Rectal smooth muscle tissue (tissue), 1 donor: ENCODE data around the gene KCNIP1.

Experiments
- H3K27ac ChIP-seq: one replicate; pipeline ENCODE4 v1.7.0; 2013; ENCODE audit warnings: low read depth, low read length, inconsistent platforms
- H3K27me3 ChIP-seq: one replicate; pipeline ENCODE4 v1.7.0; 2013; ENCODE audit warnings: low read length; ENCODE audit not compliant: control insufficient read depth, insufficient read depth
- H3K36me3 ChIP-seq: one replicate; pipeline ENCODE4 v1.7.0; 2013; ENCODE audit warnings: low read length; ENCODE audit not compliant: control insufficient read depth, insufficient read depth
- H3K4me1 ChIP-seq: one replicate; pipeline ENCODE4 v1.7.0; 2013; ENCODE audit warnings: low read length; ENCODE audit not compliant: control insufficient read depth, insufficient read depth
- H3K4me3 ChIP-seq: one replicate; pipeline ENCODE4 v1.7.0; 2013; ENCODE audit warnings: low read length
- H3K9ac ChIP-seq: one replicate; pipeline ENCODE4 v1.7.0; 2013; ENCODE audit warnings: low read length

KCNIP1 gene

DNA sequence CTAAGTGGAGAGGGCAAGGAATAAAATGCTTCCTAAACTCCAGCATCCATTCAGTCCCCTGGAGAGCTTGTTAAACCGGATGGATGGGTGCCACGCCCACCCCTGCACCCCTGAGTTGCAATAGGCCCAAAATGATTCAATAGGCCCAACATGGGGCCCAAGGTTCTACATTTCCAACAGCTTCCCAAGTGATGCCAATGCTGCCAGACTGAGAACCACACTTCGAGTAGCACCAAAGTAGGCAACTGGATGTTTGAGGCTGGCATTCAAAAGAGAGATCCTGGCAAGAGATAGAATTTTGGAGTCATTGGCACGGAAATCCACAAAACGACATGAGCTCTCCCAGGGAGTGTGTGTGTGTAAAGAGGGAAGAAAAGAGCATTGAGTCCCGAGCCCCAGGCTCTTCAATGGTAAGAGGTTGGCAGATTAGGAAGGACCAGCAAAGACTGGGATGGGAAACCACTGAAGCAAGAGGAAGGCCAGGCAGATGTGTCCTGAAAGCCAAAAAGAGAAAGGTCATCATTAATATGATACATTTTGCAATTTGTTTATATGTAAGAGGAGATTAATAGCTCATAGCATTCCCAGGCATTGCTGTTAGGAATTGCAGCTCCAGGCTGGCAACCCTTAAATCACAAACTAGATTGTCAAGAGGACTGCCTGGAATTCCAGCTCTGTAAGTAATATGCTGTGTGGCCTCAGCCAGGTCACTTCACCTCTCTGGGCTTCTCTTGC is 130.6 kb downstream of the KCNIP1 start:
- peaks cover 13% of the 10 kb centered on the region for H3K4me1 ChIP-seq
- peak overlapping the region; percentile 74 for H3K27ac ChIP-seq
- no peak overlapping the region for H3K9ac ChIP-seq
- H3K27me3 ChIP-seq = no peaks in the 10 kb centered on the region
- H3K36me3 ChIP-seq = no peaks in the 10 kb centered on the region
- H3K4me3 ChIP-seq = no peak overlapping the region

DNA sequence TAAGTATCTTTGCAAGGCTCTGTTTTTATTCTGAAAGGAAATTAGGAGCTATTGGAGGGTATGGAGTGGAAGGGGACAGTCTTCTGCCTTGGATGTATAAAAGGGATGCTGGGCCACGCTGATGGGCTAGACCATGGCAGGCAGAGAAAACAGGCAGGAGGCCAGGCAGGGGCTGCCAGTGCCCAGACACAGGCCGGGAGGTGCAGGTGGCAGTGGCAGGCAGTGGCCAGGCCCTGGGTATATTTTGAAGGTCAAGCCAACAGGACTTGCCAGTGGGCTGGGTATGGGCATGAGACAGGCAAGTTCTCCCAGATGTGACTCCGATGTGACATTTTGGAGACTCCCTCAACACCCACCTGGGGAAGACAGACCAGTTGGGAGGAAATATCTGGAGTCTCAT is 131.9 kb downstream of the KCNIP1 start:
- Histone ChIP-seq H3K36me3 (no peaks in the 10 kb centered on the region), H3K27me3 (no peaks in the 10 kb centered on the region), H3K4me1 (peaks cover 13% of the 10 kb centered on the region), H3K4me3 (no peak overlapping the region), H3K27ac (no peak overlapping the region), H3K9ac (no peak overlapping the region)

DNA sequence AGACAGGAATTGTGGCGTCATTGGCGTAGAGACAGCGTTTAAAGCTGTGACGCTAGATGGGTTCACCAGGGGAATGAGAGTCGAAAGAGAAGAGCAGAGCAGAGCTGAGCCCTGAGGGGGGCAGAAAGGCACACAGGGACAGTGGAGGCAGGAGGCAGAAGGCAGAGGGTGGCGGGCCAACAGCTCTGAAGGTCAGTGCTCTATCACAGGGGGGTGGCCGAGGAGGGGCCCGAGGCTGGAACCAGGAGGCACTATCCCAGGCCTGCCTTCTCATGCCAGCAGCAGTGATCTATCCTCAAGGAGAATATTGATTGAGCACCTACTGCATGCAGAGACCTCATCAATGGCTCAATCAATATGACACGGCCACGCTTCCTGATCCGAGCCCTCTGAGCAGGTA is 132.4 kb downstream of the KCNIP1 start:
- Histone ChIP-seq H3K36me3 (no peaks in the 10 kb centered on the region), H3K27me3 (no peaks in the 10 kb centered on the region), H3K4me3 (no peak overlapping the region), H3K4me1 (peaks cover 13% of the 10 kb centered on the region), H3K9ac (no peak overlapping the region), H3K27ac (no peak overlapping the region)

DNA sequence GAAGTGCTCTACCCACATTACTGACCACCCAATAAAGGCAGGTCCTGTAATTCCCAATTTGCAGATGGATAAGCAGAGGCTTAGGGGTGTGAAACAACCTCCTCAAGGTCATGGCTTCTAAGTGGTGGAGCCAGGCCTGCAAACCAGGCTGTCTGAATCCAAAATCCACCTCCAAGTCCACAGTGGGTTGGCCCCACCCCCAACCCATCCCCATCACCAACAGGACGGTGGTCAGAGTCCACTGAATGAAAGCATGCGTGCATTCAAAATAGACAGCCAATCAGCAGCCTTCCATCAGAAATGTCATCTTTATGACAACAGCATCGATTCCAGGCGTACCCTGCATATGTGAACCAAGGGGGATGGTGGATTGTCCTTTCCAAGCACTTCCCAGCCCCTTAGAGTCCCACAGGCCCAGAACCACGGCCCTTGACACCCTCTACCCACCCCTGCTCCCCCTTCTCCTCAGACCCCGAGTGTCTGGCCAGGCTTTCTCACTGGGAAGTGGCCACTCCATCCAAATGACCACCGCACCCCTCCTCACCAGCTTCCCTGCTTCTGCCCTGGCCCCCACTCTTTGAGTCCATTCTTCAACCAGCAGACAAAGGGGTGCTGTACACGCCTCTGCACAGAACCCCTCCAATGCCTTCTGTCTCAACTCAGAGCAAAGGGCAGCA is 133.1 kb downstream of the KCNIP1 start:
- no peaks in the 10 kb centered on the region for H3K36me3 ChIP-seq
- H3K4me1 ChIP-seq = peaks cover 11% of the 10 kb centered on the region

DNA sequence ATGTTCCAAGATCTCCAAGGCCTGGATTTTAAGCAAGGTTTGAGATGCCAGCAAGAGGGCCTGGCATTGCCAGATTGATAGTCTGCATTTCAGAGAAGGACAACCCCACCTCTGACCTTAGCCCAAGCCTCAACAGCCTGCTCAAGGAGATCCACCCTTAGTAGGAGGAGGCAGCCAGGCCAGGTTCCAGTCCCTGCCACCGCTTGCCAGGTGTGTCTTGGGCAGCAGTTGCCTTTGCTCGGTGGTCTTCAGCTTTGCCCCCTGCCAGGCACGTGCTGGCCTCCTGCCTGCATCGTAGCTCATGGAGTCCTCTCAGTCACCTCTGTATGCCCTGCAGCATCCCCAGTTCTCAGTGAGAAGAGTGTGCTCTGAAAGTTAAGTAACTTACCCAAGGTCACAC is 134.2 kb downstream of the KCNIP1 start:
- H3K36me3 ChIP-seq = no peaks in the 10 kb centered on the region
- peaks cover 8% of the 10 kb centered on the region for H3K4me1 ChIP-seq
- H3K27me3 ChIP-seq = no peaks in the 10 kb centered on the region
- no peak overlapping the region for H3K9ac ChIP-seq
- H3K4me3 ChIP-seq = no peak overlapping the region
- H3K27ac ChIP-seq = no peak overlapping the region

More for the DNA sequence above, 133.1 kb downstream of the KCNIP1 start:
- H3K27me3 ChIP-seq = no peaks in the 10 kb centered on the region
- no peak overlapping the region for H3K4me3 ChIP-seq
- H3K27ac ChIP-seq = no peak overlapping the region
- no peak overlapping the region for H3K9ac ChIP-seq

- H3K4me1 ChIP-seq = peaks cover 8% of the 10 kb centered on the region
- no peak overlapping the region for H3K9ac ChIP-seq
- no peak overlapping the region for H3K27ac ChIP-seq
- no peaks in the 10 kb centered on the region for H3K36me3 ChIP-seq
- H3K27me3 ChIP-seq = no peaks in the 10 kb centered on the region
- H3K4me3 ChIP-seq = no peak overlapping the region
Observed at GRCh38 chr5:170638454-170639220, 134.8 kb downstream of the KCNIP1 start.

DNA sequence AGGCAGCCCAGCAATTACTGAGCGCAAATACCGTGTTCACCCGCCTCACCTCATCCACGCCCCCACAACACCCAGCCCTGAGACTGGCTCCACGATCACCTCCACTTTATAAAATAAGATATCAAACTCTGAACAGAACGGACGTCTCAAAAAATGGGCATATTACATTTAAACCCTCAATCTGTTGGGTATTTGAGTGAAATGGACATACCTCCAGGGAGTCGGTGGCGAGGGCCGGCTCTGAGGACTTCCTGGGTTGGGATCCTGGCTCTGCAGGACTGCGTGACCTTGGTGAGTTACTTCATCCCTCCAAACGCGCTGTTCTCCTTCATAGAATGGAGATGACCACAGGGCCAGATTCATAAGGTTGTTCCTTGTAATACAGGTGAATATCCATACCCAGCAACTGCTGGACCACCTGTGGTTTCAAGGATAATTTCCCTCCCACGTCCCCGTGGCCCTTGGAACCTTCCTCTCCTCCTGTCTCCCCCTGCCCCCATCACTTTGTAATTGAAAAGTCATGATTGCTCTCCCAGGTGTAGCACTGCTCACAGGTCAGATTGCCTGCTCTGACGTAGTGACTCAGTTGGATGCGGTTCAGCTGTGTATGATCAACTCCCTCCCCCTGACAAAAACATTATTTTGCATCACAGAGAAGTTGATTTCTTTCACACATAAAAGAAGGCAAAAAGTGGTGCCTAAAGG is 135.6 kb downstream of the KCNIP1 start:
- no peak overlapping the region for H3K4me3 ChIP-seq
- peaks cover 1% of the 10 kb centered on the region for H3K4me1 ChIP-seq
- H3K36me3 ChIP-seq = no peaks in the 10 kb centered on the region
- H3K9ac ChIP-seq = no peak overlapping the region
- no peaks in the 10 kb centered on the region for H3K27me3 ChIP-seq
- no peak overlapping the region for H3K27ac ChIP-seq

GRCh38 chr5:170640731-170641588 is 137.1 kb downstream of the KCNIP1 start:
- H3K36me3 ChIP-seq = no peaks in the 10 kb centered on the region
- H3K4me3 ChIP-seq = no peak overlapping the region
- no peaks in the 10 kb centered on the region for H3K27me3 ChIP-seq
- no peaks in the 10 kb centered on the region for H3K4me1 ChIP-seq
- H3K27ac ChIP-seq = no peak overlapping the region
- H3K9ac ChIP-seq = no peak overlapping the region

GRCh38 chr5:170641589-170642031 is 137.8 kb downstream of the KCNIP1 start:
- Histone ChIP-seq H3K27ac (no peak overlapping the region), H3K27me3 (no peaks in the 10 kb centered on the region), H3K4me1 (no peaks in the 10 kb centered on the region), H3K4me3 (no peak overlapping the region), H3K9ac (no peak overlapping the region), H3K36me3 (no peaks in the 10 kb centered on the region)

DNA sequence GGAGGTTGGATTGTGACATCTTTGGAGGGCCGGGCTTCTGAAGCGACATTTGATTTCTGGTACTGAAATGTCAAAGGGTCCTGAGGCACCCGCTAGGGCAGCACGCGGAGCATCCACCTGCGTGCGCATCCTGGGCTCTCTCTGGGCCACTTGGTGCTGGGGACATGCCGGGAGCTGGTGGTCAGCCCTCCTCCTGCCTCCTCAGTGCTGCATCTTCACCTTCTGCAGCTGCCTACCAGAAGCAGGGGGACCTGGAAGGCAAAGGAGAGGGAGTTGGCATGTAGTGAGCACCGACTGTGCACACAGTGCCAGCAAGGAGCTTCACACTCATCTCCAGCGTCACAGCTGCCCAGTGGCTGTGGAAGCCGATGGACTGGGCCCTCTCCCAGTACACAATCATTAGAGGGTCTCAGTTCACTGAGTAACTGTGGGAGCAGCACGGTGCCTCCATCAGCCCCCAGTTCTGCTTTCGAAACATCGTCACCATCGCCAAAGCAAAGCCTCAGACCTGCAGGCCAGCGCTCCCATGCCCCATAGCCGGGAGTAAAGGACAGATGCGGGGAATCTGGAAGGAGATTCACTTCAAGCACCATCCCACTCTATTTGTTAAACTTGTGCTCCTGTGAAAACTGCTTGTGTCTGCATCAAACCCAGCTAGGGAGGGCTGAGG is 138.4 kb downstream of the KCNIP1 start:
- Histone ChIP-seq H3K36me3 (no peaks in the 10 kb centered on the region), H3K4me3 (no peak overlapping the region), H3K27ac (no peak overlapping the region), H3K4me1 (no peaks in the 10 kb centered on the region), H3K27me3 (no peaks in the 10 kb centered on the region), H3K9ac (no peak overlapping the region)

- no peak overlapping the region for H3K27ac ChIP-seq
- no peak overlapping the region for H3K9ac ChIP-seq
- H3K36me3 ChIP-seq = no peaks in the 10 kb centered on the region
- H3K27me3 ChIP-seq = no peaks in the 10 kb centered on the region
- no peak overlapping the region for H3K4me3 ChIP-seq
- H3K4me1 ChIP-seq = no peaks in the 10 kb centered on the region
Observed at GRCh38 chr5:170642776-170643436, 139.1 kb downstream of the KCNIP1 start.
